Spinal cord (tissue), 10 donors: ENCODE measurements around the gene TMEM165. TPM values are rescaled to one million over a fixed set of nuclear protein-coding genes. Genes with fewer than 3 reads are reported as not detected.

Experiments
- DNase-seq, 6 donors: peaks; one replicate each; pipeline versions ENCODE4 v3.0.0 to v3.0.0-alpha.2; 2013 to 2015; ENCODE audit warnings: low spot score in 6 of 6, low read depth in 4 of 6
- H3K27ac ChIP-seq: one replicate; pipeline ENCODE4 v1.5.1; 2013; ENCODE audit warnings: low read depth, low read length, control low read depth
- H3K27me3 ChIP-seq: one replicate; pipeline ENCODE4 v1.6.1; 2013; ENCODE audit warnings: low read length; ENCODE audit not compliant: control insufficient read depth, insufficient read depth
- H3K36me3 ChIP-seq: one replicate; pipeline ENCODE4 v1.6.1; 2013; ENCODE audit warnings: low read length; ENCODE audit not compliant: control insufficient read depth, insufficient read depth
- H3K4me1 ChIP-seq: one replicate; pipeline ENCODE4 v1.6.1; 2013; ENCODE audit warnings: low read length; ENCODE audit not compliant: control insufficient read depth, insufficient read depth
- H3K4me3 ChIP-seq: one replicate; pipeline ENCODE4 v1.5.1; 2013; ENCODE audit warnings: low read depth, low read length, control low read depth
- H3K9me3 ChIP-seq: one replicate; pipeline ENCODE4 v1.6.1; 2013; ENCODE audit warnings: low read length; ENCODE audit not compliant: control insufficient read depth, insufficient read depth
- WGBS: methylation state at CpG from one replicate; pipeline ENCODE4 v1.1.5; 2013; ENCODE audit warnings: missing lambda C conversion rate; ENCODE audit not compliant: insufficient coverage; 5-methylcytosine and 5-hydroxymethylcytosine counted together
- polyA plus RNA-seq, 2 donors: library from polyadenylated mRNA; unstranded; fragments of 120-200 nt; gene quantifications; one replicate each; pipeline ENCODE4 v1.2.1, GENCODE V29; 2013; ENCODE audit not compliant: insufficient read length in 2 of 2
- total RNA-seq, 2 donors: library from RNA; depleted of rRNA in 1 of 2; stranded (reverse); fragments of 120-200 nt in 1 of 2; fragments of >200 nt in 1 of 2; gene quantifications; one replicate each; pipeline versions ENCODE4 v1.2.3 to v1.2.4, GENCODE V29; 2013 to 2014
- donor health status: healthy.

Gene TMEM165
- total and polyA plus RNA-seq, 4 donors: 63.7 to 86.1 (median 74.9) TPM

DNA sequence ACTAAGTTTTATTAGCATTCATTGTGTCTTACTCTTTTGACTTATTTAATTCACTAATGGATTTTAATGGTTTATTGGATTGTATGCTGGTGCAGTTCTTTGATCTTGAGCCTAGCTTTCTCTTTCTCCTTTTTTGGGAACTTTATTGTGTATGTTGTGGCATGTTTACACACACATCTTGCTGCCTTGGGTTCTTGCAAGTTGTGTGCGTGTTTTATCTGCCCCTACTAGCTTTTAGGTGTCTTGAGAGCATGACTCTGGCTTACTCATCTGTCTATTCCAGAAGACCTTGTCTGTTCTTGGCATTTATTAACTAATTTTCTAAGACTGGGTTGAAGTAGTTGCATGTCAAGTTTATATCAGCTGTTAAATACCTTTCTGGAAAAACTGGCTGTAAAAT, 2.7 kb downstream of the TMEM165 start:
- H3K4me3 ChIP-seq: no peak overlapping the region
- WGBS: no CpG with 5 or more reads among the region's 1 CpG

DNA sequence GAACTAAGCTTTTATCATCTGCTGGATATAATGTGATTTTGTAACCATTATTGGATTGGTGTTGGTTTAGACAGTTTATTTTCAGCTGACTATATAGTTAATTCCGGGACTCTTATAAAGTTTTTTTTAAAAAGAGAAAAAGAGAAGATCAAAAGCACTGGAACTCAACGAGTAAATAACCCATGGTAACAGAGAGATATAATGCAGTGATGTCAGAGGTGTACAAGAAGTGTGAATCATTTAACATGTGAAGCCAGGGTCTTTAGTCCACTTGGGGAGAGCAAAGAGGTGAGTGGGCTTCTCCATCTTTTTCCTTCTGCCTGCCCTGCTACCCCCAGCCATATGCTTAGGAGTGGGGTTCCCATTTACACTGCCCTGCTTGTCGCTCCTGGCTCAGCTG, 3.2 kb downstream of the TMEM165 start:
- DNase-seq: no peak
- Histone ChIP-seq H3K9me3 (no peaks in the 10 kb centered on the region), H3K27ac (no peak overlapping the region), H3K36me3 (peaks cover 3% of the 10 kb centered on the region), H3K4me1 (peaks cover 17% of the 10 kb centered on the region), H3K4me3 (no peak overlapping the region), H3K27me3 (no peaks in the 10 kb centered on the region)
- 43% methylated on average over 1 of the region's 3 CpGs for WGBS

More for the DNA sequence above, 2.7 kb downstream of the TMEM165 start:
- H3K27ac ChIP-seq: no peak overlapping the region
- no peak for DNase-seq
- peaks cover 17% of the 10 kb centered on the region for H3K4me1 ChIP-seq
- H3K9me3 ChIP-seq: no peaks in the 10 kb centered on the region
- H3K36me3 ChIP-seq: no peaks in the 10 kb centered on the region
- no peaks in the 10 kb centered on the region for H3K27me3 ChIP-seq

DNA sequence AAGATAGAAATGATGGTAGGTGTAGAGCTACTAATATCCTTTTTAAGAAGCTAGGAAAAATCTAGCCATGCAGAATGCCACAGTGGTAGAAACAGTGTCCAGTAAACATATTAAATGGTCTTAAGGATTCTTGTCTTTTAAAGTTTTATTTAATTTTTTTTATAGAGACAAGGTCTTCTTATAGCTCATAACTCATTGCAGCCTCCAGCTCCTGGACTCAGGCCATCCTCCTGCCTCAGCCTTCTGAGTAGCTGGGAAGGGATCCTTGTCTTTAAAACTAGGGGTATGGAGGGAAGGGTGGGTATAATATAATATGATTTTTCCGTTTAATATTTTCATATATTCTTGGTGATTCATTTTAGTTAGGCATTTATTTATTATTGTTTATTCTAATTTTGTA, 3.8 kb downstream of the TMEM165 start:
- peaks cover 17% of the 10 kb centered on the region for H3K4me1 ChIP-seq
- DNase-seq: no peak
- no peaks in the 10 kb centered on the region for H3K27me3 ChIP-seq
- H3K36me3 ChIP-seq: peaks cover 5% of the 10 kb centered on the region
- H3K27ac ChIP-seq: no peak overlapping the region
- no CpG with 5 or more reads among the region's 1 CpG for WGBS
- no peak overlapping the region for H3K4me3 ChIP-seq
- no peaks in the 10 kb centered on the region for H3K9me3 ChIP-seq

DNA sequence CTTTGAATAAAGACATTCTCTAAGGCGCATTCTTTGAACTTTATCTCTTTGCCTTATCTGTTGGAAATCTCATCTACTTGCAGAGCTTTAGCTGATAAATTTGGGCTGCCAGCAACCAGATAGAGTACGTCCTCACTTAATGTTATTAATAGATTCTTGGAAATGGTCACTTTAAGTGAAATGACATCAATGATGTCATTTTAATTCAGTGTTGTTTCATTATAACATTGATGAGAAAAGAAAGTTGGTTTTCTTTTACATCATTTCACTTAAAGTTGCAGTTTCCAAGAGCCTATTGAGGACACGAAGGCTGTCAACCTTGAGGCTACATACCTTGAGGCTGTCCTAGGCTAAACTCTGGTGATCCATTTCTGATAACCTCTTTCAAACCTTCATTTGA, 9.3 kb downstream of the TMEM165 start:
- H3K27me3 ChIP-seq: no peaks in the 10 kb centered on the region
- no peak overlapping the region for H3K27ac ChIP-seq
- WGBS: 100% methylated on average over 1 of the region's 3 CpGs
- H3K36me3 ChIP-seq: peaks cover 10% of the 10 kb centered on the region
- H3K4me3 ChIP-seq: no peak overlapping the region
- H3K9me3 ChIP-seq: no peaks in the 10 kb centered on the region
- DNase-seq: no peak
- no peaks in the 10 kb centered on the region for H3K4me1 ChIP-seq

DNA sequence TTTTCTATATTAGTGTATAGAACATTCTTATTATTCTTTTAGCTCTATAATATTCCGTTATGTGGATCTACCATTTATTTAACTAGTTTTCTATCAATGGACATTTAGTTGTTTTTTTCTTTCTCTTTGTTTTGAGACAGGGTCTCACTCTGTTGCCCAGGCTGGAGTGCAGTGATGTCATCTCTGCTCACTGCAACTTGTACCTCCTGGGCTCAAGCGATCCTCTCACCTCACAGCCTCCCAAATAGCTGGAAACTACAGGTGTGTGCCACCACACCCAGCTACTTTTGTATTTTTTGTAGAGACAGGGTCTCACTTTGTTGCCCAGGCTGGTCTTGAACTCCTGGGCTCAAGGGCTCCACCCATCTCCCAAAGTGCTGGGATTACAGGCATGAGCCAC, 10.8 kb downstream of the TMEM165 start:
- Histone ChIP-seq H3K4me3 (no peak overlapping the region), H3K4me1 (no peaks in the 10 kb centered on the region), H3K9me3 (no peaks in the 10 kb centered on the region), H3K27ac (no peak overlapping the region), H3K27me3 (no peaks in the 10 kb centered on the region), H3K36me3 (peaks cover 10% of the 10 kb centered on the region)
- WGBS: no CpG with 5 or more reads among the region's 2 CpGs
- DNase-seq: no peak

DNA sequence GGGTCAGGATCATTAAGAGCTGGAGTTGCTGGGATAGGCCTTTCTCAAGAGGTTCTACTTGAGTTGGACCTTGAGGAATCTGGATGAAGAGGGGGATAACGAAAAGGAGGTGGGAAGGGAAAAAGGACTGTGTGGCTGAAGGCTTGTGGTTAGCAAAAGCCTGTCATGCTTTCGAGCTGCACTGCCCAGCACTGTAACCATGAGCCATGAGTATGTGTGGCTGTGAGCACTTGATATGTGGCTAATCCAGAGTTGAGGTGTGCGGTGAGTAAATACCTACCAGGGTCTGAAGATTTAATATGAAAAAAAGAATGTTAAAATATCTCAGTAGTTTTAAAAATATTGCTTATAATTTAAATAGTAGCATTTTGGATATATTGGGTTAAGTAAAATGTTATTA, 11.4 kb downstream of the TMEM165 start:
- Histone ChIP-seq H3K4me1 (no peaks in the 10 kb centered on the region), H3K36me3 (peaks cover 10% of the 10 kb centered on the region), H3K27ac (no peak overlapping the region), H3K27me3 (no peaks in the 10 kb centered on the region), H3K9me3 (no peaks in the 10 kb centered on the region), H3K4me3 (no peak overlapping the region)
- 97% methylated on average over 2 of the region's 3 CpGs for WGBS
- no peak for DNase-seq

DNA sequence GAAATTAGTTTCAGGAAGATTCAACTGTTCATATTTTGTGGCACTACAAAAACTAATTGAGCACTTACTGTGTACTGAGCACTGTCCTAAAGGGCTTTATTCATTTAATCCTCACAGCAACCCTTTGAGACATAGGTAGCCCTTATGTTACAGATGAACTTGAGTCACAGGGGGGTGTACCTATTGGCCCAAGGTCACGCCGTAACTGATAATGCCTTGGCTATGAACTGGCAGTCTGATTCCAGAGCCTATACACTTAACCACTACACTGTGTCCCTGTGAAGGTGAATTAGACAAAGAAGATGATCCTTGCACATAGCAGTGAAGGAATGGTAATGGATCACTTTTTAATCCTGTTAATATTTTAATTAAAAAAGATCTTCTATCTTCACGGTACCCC, 12.0 kb downstream of the TMEM165 start:
- no peak overlapping the region for H3K4me3 ChIP-seq
- H3K27me3 ChIP-seq: no peaks in the 10 kb centered on the region
- no peaks in the 10 kb centered on the region for H3K4me1 ChIP-seq
- no peaks in the 10 kb centered on the region for H3K9me3 ChIP-seq
- DNase-seq: no peak
- WGBS: no CpG with 5 or more reads among the region's 3 CpGs
- H3K36me3 ChIP-seq: peaks cover 10% of the 10 kb centered on the region
- no peak overlapping the region for H3K27ac ChIP-seq

DNA sequence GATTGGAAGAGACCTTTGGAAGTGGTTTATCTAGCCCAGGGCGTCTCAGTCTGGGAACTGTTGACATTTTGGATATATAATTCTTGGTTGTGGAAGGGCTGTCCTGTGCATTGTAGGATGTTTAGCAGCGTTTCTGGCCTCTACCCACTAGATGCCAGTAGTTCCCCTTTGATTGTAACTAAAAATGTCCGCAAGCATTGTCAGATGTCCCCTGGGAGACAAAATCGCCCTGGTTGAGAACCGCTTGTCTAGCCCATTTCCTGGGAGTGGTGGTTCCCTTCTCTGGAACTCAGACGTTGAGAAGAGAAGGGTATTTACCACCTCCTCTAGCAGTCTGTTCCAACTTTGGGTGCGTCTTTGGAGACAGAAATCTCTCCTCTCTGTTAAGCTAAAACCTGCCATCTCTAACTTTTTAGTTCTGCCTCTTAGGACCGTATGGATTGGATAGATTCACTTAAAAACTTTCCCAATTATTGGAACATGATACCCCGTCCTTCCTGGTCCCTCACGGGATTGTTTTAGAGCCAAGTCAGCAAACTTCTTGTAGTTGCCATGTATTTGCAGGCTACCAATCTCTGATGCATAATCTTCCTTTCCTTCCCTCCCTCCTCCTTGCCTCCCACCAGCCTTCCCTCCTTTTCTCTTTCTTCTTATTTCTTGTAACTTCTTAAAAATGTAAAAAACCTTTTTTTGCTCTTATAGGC, 13.9 kb downstream of the TMEM165 start:
- H3K27ac ChIP-seq: no peak overlapping the region
- H3K4me3 ChIP-seq: no peak overlapping the region
- 88% methylated on average over 2 of the region's 10 CpGs for WGBS
- H3K27me3 ChIP-seq: no peaks in the 10 kb centered on the region
- no peaks in the 10 kb centered on the region for H3K4me1 ChIP-seq
- no peaks in the 10 kb centered on the region for H3K9me3 ChIP-seq
- H3K36me3 ChIP-seq: peaks cover 7% of the 10 kb centered on the region
- DNase-seq: peak in 2 of 6 donors; percentile 47 to 74

DNA sequence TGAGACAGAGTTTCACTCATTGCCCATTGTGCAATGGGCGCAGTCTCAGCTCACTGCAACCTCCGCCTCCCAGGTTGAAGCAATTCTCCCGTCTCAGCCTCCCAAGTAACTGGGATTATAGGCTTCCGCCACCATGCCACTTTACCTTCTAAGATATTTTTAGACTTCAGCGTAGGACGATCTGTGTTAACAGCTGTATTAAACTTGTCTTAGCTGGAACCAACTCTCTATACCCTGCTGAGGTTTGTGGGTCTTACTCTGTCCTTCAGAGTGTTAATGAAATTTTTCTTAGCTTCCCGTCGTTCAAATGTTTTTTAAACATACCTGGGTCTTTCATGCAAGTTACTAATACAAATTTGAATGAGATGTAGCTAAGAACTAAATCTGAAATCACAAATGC, 14.7 kb downstream of the TMEM165 start:
- Histone ChIP-seq H3K27me3 (no peaks in the 10 kb centered on the region), H3K27ac (no peak overlapping the region), H3K4me1 (no peaks in the 10 kb centered on the region), H3K36me3 (peaks cover 7% of the 10 kb centered on the region), H3K9me3 (no peaks in the 10 kb centered on the region), H3K4me3 (no peak overlapping the region)
- DNase-seq: no peak
- 100% methylated on average over 2 of the region's 8 CpGs for WGBS

DNA sequence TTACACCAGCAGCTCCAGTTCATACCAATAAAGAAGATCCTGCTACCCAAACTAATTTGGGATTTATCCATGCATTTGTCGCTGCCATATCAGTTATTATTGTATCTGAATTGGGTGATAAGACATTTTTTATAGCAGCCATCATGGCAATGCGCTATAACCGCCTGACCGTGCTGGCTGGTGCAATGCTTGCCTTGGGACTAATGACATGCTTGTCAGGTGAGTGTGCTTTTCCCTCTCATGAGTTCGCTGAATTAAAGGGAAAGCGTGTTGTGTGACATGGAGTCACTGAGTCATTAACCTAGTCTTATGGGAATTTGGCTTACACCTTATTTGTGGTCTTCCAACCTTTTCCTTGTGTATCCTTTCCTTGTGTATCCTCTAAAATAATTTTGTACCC, 15.9 kb downstream of the TMEM165 start:
- no peaks in the 10 kb centered on the region for H3K4me1 ChIP-seq
- H3K27ac ChIP-seq: no peak overlapping the region
- DNase-seq: no peak
- H3K9me3 ChIP-seq: no peaks in the 10 kb centered on the region
- WGBS: 83% methylated on average over 3 of the region's 6 CpGs
- no peak overlapping the region for H3K4me3 ChIP-seq
- peaks cover 4% of the 10 kb centered on the region for H3K36me3 ChIP-seq
- no peaks in the 10 kb centered on the region for H3K27me3 ChIP-seq
